HEK293 (cell line): ENCODE results near the gene SULT4A1.

Experiments
- CTCF ChIP-seq: fragments of 450-650 bp; formaldehyde crosslinking; IDR thresholded peaks from 2 replicates; pipeline ENCODE4 v1.5.1; 2016; ENCODE audit warnings: missing biosample characterization, missing genetic modification characterization
- ZFP37 ChIP-seq: fragments of 450-650 bp; formaldehyde crosslinking; IDR thresholded peaks from 2 replicates; pipeline ENCODE4 v1.5.1; 2016; ENCODE audit warnings: missing biosample characterization, missing genetic modification characterization
- ZNF449 ChIP-seq: fragments of 450-650 bp; formaldehyde crosslinking; IDR thresholded peaks from 2 replicates; pipeline ENCODE4 v1.5.1; 2017; ENCODE audit warnings: missing biosample characterization, mild to moderate bottlenecking, missing genetic modification characterization, moderate library complexity
- ZNF530 ChIP-seq: fragments of 450-650 bp; formaldehyde crosslinking; IDR thresholded peaks from 2 replicates; pipeline ENCODE4 v1.5.1; 2016; ENCODE audit warnings: low read depth, missing biosample characterization, missing genetic modification characterization
- ZNF707 ChIP-seq: fragments of 450-650 bp; formaldehyde crosslinking; IDR thresholded peaks from 2 replicates; pipeline ENCODE4 v1.5.1; 2016; ENCODE audit warnings: missing biosample characterization, missing genetic modification characterization

- TF ChIP-seq ZFP37 = no peak
- TF ChIP-seq CTCF (tag by site-specific recombination) = no peak
- no peak for TF ChIP-seq ZNF707 (tag by site-specific recombination)
- TF ChIP-seq ZNF530 (tag by site-specific recombination) = no peak
- no peak for TF ChIP-seq ZNF449
Measured at GRCh38 chr22:43851979-43852307, 10.4 kb downstream of the SULT4A1 start.
